ENCODE measurements around the gene DIS3. TPM values are rescaled to one million over a fixed set of nuclear protein-coding genes. Genes with fewer than 3 reads are reported as not detected.
"Not testable (repeated sequence)": the region's sequence is repeated elsewhere in the genome, so short reads cannot be mapped to it uniquely, and the experiment has no call there.

Gene DIS3
- total RNA-seq, 1 donor from 2014 or later = 27.6 TPM

GRCh38 chr13:72808917-72809500, 27.3 kb upstream of the DIS3 start:
- no peaks in the 10 kb centered on the region for H3K36me3 ChIP-seq (ENCODE audit: control insufficient read depth, insufficient read depth, low read length)
- FAIRE-seq = no peak

GRCh38 chr13:72806514-72806913, 24.8 kb upstream of the DIS3 start:
- not testable (repeated sequence) for FAIRE-seq

More at GRCh38 chr13:72808917-72809500, 27.3 kb upstream of the DIS3 start:
- peak; percentile 23 for TF ChIP-seq CTCF (IDR thresholded peaks at IDR 0.05; ENCODE audit: insufficient read depth, low read length, severe bottlenecking)
- no peaks in the 10 kb centered on the region for H3K27me3 ChIP-seq (ENCODE audit: control insufficient read depth, insufficient read depth, low read length)
- peak; percentile 16 for DNase-seq (ENCODE audit: low read depth)
- no peak overlapping the region for H3K4me3 ChIP-seq (ENCODE audit: low read depth, low read length)

GRCh38 chr13:72805676-72806346, 24.1 kb upstream of the DIS3 start:
- H3K27me3 ChIP-seq (ENCODE audit: control insufficient read depth, insufficient read depth, low read length) = no peaks in the 10 kb centered on the region
- FAIRE-seq = no peak
- DNase-seq (ENCODE audit: low read depth) = no peak
- no peak for TF ChIP-seq CTCF (IDR thresholded peaks at IDR 0.05; ENCODE audit: insufficient read depth, low read length, severe bottlenecking)
- H3K36me3 ChIP-seq (ENCODE audit: control insufficient read depth, insufficient read depth, low read length) = peaks cover 2% of the 10 kb centered on the region
- no peak overlapping the region for H3K4me3 ChIP-seq (ENCODE audit: low read depth, low read length)

More at GRCh38 chr13:72806514-72806913, 24.8 kb upstream of the DIS3 start:
- H3K4me3 ChIP-seq (ENCODE audit: low read depth, low read length); DNase-seq (ENCODE audit: low read depth); H3K27me3 ChIP-seq (ENCODE audit: control insufficient read depth, insufficient read depth, low read length); H3K36me3 ChIP-seq (ENCODE audit: control insufficient read depth, insufficient read depth, low read length): not testable (repeated sequence)

GRCh38 chr13:72804301-72804700, 22.6 kb upstream of the DIS3 start:
- no peak for FAIRE-seq
- H3K36me3 ChIP-seq (ENCODE audit: control insufficient read depth, insufficient read depth, low read length) = peaks cover 2% of the 10 kb centered on the region
- no peak for TF ChIP-seq CTCF (IDR thresholded peaks at IDR 0.05; ENCODE audit: insufficient read depth, low read length, severe bottlenecking)

GRCh38 chr13:72798817-72799216, 17.1 kb upstream of the DIS3 start:
- DNase-seq (ENCODE audit: low read depth) (no peak), FAIRE-seq (no peak)
- H3K36me3 ChIP-seq (ENCODE audit: control insufficient read depth, insufficient read depth, low read length) = peaks cover 3% of the 10 kb centered on the region
- no peaks in the 10 kb centered on the region for H3K27me3 ChIP-seq (ENCODE audit: control insufficient read depth, insufficient read depth, low read length)
- no peak for TF ChIP-seq CTCF (IDR thresholded peaks at IDR 0.05; ENCODE audit: insufficient read depth, low read length, severe bottlenecking)
- H3K4me3 ChIP-seq (ENCODE audit: low read depth, low read length) = no peak overlapping the region

More at GRCh38 chr13:72804301-72804700, 22.6 kb upstream of the DIS3 start:
- no peak overlapping the region for H3K4me3 ChIP-seq (ENCODE audit: low read depth, low read length)
- no peak for DNase-seq (ENCODE audit: low read depth)
- no peaks in the 10 kb centered on the region for H3K27me3 ChIP-seq (ENCODE audit: control insufficient read depth, insufficient read depth, low read length)

GRCh38 chr13:72792640-72793039, 10.9 kb upstream of the DIS3 start:
- Histone ChIP-seq H3K36me3 (ENCODE audit: control insufficient read depth, insufficient read depth, low read length) (no peaks in the 10 kb centered on the region), H3K4me3 (ENCODE audit: low read depth, low read length) (no peak overlapping the region), H3K27me3 (ENCODE audit: control insufficient read depth, insufficient read depth, low read length) (no peaks in the 10 kb centered on the region)
- no peak for TF ChIP-seq CTCF (IDR thresholded peaks at IDR 0.05; ENCODE audit: insufficient read depth, low read length, severe bottlenecking)
- FAIRE-seq (no peak), DNase-seq (ENCODE audit: low read depth) (no peak)
